8988T (cell line): ENCODE results near the gene CLPTM1L.
"Not testable (repeated sequence)": the region's sequence is repeated elsewhere in the genome, so short reads cannot be mapped to it uniquely, and the experiment has no call there.

Experiments
- DNase-seq: peaks from one replicate; pipeline ENCODE4 v3.0.0; 2011

Gene CLPTM1L

DNA sequence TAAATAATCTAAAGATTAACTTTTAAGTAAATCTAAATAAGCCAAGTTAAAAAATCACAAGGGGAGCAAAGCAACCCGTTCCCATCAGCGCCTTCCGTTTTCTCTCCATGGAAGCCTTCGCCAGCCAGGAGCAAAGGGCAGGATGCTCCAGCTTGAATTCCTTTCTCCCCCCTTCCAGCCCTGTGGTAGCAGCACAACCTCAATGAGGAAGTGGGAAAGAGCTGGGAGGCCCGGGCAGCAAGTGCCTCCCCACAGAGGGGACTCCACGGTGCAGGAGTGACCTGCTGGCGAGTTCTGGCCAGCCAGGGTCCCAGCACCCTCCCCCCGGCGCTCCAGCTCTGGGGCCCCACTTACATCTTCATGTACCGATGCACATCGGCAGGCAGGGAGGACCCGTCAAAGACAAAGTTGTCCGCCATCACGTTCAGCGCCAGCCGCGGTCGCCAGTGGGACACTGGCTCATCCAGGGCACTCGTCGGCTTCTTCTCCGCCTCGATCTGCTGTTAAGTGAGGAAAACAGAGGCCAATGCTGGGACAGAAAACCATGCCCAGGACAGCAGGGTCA, 6.3 kb downstream of the CLPTM1L start:
- no peak for DNase-seq

DNA sequence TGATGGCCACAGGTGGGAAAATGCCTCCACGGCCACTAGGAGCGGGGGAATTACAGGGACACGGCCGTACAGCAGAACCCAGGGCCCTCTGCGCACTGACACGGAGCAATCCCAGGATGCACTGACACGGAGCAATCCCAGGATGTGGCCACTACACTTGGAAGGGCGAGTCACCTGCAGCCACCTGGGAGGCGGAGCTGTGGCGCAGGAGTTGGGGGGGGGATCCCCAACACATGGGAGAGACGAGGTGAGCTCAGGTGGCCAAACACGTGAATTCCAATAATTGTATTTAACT, 6.8 kb downstream of the CLPTM1L start:
- DNase-seq, result no peak

DNA sequence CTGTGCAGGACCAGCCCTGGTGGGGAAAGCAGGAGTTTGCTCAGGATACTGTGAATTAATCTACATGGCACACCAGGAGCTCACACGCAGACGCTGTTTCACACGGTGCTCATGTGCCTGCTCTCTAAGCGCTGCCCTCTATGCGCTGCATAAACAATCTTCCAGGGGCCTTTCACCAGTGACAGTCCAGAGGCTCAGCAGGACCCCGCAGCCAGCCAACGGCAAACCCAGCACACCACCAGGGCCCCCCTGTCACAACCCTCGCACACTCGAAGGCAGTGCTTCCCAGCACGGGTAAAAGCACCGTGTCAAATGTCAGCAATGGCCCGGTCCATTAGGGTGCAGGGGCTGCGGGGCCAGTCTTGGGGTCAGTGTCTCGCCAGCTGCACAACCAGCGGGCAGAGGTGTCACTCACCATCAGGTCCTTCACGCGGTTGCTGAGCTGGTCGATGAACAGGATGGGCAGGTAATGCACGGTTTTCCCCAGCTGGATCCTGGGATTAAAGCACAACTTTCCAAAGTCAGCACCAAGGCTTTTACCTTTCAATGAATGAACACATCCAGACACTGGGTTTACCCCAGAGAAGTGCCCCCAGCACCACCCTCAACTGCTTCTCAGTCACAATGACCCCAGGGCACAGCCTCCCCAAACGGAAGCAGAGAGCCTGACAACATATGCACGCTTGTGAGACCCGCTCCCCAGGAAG, 7.3 kb downstream of the CLPTM1L start:
- no peak for DNase-seq

DNA sequence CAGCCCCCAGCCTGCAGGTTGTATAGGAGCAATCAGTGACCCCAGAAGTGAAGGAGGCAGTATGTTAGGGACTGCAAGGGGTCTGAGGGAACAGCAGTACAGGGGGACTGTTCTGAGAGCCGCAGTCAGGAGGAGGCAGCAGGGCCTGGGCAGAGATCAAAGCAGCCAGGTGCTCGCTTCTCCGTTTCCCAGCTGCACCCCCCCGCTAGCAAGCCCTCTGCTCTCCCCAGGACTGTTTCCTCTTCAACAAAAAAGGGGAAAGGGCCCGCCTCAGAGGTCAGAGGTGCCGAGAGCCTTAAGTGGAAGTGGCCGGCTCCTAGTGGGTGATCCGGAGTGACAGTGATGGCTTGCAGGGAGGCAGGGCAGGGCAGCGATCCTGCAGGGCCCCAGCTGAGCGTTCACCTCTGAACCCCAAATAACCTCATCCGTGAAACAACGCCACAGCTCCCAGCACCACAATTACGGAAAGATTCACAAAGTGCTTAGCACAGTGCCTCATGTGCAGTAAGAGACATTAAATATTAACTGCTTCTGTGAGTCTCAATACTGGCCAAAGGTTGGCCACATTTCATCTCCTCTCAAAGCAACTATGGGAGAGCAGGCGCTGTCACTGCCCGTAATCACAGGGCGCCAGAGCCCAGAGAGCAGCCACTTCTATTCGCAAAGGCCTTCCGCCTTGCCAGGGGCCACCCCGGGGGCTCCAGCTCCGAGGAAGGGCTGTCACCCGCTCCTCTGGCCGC, 8.0 kb downstream of the CLPTM1L start:
- no peak for DNase-seq

DNA sequence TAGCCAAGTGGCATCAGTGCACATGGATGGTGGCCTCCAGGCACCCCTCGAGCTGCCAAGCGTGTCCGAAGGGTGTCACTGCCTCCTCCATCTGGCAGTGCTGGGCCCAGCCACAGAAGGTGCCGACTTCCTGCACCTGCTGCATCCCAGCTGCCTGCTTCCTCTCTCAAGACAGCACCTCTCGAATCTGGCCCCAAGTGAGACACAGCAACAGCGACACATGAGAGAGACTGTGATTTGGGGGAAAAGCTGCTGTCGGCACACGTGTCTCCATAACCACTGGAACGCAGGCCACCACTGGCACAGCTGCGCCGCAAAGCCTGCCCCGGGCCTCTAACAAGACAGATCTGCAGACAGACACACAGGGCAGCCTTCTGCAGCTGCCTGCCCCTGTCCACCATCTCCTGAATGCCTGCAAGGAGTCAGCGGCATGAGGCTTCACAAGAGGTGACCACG, 8.8 kb downstream of the CLPTM1L start:
- DNase-seq, result no peak

DNA sequence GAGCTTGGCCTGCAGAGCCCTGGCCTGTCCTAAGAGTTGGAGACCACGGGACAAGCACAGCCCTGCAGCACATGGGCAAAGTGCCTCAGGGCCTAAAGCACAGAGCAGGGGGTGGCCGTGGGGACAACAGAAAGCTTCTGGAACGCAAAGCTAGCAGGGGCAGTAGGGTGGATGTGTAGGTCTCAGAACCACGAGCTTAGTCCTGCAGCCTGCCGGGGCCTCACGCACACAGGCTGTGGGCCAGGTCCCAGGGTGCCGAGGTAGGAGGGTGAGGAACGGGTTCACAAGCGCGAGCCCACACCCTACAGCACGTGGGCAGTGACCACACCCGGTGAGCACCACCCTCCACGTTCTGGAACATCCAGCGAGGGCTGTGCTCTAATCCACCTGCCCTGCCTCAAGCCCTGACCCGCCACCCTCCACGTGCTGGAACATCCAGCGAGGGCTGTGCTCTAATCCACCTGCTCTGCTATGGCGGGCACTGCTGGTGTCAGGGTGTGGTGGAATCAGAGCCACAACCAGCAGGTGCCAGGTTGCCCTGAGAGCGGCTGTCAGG, 9.3 kb downstream of the CLPTM1L start:
- DNase-seq, result no peak

DNA sequence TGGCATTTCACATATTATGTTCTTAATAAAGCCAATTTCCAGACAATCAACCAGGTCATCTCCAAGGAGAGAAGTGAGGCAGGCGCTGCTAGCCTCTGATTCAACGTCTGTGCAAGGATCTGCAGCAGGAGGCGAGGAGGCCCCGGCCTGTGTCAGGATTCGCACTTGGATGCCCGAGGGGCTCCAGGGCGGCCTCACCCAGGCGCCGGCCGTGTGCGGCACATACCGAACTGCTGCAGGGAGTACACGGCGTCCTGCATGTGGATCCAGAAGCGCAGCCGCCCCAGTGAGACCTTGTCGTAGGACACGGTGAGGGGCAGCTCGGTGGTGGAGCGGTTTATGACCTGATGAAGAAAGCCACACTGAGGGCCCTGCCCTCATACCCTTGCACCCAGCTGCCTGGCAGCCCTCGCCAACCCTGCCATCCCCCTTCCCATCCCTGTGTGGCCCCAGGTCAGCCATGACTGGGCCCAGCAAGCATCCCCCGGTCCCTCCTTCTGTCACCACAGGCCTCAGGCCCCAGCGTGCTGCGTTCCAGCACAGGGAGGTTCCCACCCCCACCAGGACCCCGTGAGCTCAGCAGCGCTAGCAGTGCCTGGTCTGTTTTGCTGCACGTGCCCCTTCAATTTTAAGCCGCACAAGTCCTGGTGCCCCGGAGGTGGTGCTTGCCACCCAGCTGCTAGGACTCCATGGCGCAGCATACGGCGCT, 9.9 kb downstream of the CLPTM1L start:
- no peak for DNase-seq

DNA sequence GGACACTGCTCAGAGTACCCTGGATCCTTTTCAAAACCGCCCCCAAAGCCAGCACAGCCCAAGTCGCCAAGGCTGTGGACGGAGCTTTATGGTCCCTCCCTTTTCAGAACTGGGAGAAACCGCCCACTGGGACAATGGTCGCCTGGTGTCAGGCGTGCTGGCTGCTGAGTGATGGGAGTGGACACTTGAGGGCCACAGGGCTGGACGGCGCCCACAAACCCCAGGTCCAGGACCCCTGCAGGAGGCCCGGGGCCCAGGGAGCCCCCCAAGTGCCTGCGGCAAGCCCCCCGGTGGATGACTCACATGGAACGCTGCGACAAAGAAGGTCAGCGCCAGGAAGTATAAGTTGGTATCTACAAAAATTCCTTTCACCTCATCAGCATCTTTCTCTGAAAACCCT, 10.9 kb downstream of the CLPTM1L start:
- no peak for DNase-seq

DNA sequence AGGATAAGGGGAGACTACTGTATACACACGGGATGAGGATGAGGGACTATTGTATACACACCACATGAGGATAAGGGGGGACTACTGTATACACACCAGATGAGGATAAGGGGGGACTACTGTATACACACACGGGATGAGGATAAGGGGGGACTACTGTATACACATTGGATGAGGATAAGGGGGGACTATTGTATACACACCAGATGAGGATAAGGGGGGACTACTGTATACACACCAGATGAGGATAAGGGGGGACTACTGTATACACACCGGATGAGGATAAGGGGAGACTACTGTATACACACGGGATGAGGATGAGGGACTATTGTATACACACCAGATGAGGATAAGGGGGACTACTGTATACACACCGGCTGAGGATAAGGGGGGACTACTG, 11.6 kb downstream of the CLPTM1L start:
- not testable (repeated sequence) for DNase-seq

DNA sequence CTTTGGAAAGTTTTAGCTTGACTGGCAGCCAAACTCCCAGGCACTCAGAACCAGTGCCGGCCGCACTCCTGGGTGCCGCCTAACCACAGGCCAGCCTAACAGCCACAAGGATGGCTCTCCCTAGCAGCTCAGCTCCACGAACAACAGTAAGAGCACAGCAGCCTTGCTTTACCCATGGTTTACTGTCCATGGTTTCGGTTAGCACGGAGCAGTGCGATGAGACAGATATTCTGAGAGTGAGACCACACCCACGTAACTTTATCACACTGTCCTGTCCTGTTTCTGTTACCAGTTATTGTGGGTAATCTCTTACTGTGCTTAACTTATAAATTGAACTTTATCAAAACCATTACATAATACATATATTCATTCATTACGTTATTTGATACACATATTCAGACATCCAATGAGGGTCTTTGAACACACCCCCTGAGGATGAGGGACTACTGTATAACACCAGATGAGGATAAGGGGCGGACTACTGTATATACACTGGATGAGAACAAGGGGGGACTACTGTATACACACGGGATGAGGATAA, 12.4 kb downstream of the CLPTM1L start:
- peak; percentile 46 for DNase-seq

DNA sequence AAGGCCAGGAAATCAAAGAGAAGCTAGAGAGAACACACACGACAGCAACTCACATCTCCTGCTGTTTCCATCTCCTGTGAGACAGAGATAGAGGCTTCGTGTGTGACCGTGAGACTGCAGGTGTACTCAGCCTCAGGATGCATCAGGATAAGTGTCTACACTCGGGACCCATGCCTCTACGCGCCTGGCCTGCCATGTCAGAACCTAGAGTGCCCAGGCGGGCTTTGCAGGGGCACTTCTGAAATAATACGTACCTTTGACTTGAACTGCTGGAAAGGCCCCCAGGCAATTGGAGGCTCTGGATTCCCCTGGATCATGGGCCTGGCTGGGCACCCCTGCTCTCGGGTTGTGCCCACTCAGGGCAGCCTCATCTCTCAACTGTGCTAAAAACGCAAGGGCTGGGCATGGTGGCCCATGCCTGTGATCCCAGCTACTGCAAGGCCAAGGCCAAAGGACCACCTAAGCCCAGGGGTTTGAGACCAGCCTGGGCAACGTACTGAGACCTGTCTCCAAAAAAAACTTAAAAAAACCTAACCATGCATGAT, 13.0 kb downstream of the CLPTM1L start:
- peak; percentile 6 for DNase-seq

DNA sequence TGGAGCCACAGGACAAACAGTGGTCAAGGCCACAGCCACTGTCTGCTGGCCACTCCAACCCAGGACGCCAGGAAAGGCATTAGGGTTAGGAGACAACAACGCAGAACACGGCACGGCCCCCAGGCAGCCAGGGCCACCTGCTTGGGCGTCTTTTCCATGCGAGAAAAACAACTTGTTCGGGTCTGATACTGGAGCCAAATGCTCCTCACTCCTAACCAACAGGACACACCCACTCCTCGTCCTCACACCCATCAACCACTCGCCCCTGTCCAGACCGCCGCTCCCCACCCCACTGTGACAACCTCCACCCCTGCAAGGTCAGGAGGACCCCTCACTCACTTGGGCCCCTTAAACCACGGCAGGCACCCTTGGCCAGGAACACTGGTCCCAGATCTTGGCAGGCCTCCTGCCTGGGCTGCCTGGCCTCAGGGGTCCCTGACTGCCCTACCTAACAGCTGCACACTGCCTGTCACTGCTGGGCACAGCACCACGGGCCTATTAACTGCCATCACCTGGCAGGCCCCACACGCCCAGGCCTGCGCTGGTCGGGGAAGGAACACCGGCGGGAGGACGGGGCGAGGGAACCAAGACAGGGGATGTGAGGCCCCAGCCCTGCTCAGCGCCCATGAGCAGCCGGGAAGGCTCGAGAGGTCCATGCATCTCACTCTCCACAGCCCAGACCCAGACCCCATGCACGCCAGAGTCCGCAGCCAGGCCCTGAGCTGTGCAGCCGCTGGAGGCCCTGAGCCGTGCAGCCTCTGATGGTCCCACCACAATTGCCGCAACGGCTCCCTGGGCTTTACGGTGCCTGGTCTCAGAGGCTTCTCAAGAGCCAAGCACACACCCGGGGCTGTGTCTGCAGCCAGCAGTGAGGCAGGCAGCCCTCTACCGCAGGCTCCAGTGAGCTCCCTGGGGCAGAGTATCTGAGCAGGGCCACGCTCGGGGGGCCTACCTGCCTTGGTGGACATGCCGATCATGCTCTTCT, 13.8 kb downstream of the CLPTM1L start:
- DNase-seq, result peak; percentile 32

DNA sequence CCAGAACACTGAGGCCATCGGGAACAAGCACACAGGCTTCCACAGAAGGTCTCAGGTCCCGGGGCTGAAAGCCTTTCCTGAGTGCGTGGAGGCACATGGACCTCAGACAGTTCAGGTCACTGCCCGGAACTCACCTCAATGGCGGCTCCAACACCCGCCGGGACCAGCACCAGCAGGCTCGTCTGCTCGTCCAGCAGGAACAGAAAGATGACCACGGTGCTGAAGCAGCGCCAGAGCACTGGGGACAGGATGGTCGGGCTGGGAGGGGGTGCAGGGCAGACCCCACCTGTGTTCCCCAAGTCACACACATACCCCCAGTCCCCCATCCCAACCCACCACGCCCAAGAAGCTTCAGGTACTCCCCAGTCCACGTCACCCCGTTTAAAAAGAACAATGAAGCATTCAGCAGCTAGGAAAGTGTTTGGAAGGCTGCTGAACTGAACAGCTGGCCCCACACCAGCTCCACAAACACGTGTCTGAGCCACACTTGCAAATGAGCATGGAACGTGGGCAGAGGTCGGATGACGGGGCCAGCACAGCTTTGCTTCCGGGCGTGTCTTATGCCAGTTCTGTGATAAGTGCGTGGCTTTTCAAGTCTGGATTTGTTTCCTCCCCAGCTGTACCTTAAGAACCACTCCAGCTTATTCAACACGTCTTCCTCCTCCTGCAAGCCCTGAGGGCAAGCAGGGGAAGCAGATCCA, 14.6 kb downstream of the CLPTM1L start:
- peak; percentile 13 for DNase-seq

DNA sequence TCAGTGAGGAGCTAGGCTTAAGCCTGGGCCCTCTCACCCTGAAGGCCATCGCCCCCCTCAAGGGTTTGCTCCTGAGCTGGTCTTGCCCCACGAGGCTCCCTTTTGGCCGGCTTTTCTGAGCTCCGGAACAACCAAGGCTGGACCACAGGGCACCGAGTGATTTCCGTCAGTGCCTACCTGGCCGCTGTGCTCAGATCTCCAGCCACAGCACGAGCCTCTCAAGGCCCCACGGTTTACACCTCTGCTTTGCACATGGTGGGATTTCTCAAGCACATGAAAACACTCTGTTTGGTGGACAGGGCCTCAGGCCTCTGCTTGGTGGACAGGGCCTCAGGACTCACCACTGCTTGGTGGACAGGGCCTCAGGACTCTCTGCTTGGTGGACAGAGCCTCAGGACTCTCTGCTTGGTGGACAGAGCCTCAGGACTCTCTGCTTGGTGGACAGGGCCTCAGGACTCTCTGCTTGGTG, 15.8 kb downstream of the CLPTM1L start:
- DNase-seq, result peak; percentile 18

DNA sequence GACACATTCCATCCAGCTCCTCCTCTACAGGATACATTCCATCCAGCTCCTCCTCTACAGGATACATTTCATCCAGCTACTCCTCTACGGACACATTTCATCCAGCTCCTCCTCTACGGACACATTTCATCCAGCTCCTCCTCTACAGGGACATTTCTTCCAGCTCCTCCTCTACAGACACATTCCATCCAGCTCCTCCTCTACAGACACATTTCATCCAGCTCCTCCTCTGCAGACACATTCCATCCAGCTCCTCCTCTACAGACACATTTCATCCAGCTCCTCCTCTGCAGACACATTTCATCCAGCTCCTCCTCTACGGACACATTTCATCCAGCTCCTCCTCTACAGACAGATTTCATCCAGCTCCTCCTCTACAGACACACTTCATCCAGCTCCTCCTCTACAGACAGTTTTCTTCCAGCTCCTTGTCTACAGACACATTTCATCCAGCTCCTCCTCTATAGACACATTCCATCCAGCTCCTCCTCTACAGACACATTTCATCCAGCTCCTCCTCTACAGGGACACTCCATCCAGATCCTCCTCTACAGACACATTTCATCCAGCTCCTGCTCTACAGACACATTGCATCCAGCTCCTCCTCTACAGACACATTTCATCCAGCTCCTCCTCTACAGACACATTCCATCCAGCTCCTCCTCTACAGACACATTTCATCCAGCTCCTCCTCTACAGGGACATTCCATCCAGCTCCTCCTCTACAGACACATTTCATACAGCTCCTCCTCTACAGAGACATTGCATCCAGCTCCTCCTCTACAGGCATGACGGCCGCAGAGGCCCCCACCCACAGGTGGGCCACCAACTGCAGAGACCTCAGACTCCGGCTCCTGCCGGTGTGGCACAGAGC, 16.4 kb downstream of the CLPTM1L start:
- peak; percentile 10 for DNase-seq

DNA sequence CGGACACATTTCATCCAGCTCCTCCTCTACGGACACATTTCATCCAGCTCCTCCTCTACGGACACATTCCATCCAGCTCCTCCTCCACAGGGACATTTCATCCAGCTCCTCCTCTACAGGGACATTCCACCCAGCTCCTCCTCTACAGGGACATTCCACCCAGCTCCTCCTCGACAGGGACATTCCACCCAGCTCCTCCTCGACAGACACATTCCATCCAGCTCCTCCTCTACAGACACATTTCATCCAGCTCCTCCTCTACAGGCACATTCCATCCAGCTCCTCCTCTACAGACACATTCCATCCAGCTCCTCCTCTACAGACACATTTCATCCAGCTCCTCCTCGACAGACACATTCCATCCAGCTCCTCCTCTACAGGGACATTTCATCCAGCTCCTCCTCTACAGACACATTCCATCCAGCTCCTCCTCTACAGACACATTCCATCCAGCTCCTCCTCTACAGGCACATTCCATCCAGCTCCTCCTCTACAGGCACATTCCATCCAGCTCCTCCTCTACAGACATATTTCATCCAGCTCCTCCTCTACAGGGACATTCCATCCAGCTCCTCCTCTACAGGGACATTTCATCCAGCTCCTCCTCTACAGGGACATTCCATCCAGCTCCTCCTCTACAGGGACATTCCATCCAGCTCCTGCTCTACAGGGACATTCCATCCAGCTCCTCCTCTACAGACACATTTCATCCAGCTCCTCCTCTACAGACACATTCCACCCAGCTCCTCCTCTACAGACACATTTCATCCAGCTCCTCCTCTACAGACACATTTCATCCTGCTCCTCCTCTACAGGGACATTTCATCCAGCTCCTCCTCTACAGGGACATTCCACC, 17.8 kb downstream of the CLPTM1L start:
- DNase-seq, result not testable (repeated sequence)

DNA sequence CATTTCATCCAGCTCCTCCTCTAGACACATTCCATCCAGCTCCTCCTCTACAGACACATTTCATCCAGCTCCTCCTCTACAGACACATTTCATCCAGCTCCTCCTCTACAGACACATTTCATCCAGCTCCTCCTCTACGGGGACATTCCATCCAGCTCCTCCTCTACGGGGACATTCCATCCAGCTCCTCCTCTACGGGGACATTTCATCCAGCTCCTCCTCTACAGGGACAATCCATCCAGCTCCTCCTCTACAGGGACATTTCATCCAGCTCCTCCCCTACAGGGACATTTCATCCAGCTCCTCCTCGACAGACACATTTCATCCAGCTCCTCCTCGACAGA, 18.4 kb downstream of the CLPTM1L start:
- DNase-seq, result not testable (repeated sequence)

DNA sequence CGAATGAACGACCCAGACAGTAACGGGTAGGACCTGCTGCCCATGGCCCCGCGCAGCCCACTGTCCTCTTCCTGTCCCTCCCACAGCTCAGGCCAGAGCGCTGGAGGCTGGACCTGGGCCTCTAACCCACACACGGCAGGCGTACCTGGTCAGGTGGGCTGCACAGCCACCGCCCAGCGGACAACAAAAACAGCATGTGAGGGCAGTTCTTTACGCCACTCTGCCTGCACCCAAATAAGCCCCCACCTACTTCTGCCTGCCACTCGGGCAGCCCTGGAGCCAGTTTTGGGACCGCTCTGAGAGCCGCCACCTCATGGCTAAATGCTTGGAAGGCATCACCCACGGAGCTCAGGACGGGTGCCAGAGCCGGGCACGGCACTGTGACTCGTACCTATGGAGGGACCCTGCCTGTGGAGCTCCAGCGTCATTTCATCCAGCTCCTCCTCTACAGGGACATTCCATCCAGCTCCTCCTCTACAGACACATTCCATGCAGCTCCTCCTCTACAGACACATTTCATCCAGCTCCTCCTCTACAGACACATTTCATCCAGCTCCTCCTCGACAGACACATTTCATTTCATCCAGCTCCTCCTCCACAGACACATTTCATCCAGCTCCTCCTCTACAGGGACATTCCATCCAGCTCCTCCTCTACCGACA, 18.9 kb downstream of the CLPTM1L start:
- DNase-seq, result peak; percentile 91
